Subcutaneous abdominal adipose tissue (tissue), 5 donors: ENCODE measurements around the gene TMEM17.
"Not testable (repeated sequence)": the region's sequence is repeated elsewhere in the genome, so short reads cannot be mapped to it uniquely, and the experiment has no call there.

Experiments
- H3K27ac ChIP-seq: one replicate; pipeline ENCODE4 v1.7.0; 2013; ENCODE audit warnings: low read depth, mild to moderate bottlenecking, inconsistent platforms, low read length, moderate library complexity
- H3K27me3 ChIP-seq, 5 donors: one replicate each; pipeline ENCODE4 v1.7.0; 2013; ENCODE audit warnings: low read length in 5 of 5, inconsistent platforms in 1 of 5; ENCODE audit not compliant: control insufficient read depth in 5 of 5, insufficient read depth in 4 of 5
- H3K36me3 ChIP-seq, 5 donors: one replicate each; pipeline ENCODE4 v1.7.0; 2013; ENCODE audit warnings: low read length in 5 of 5; ENCODE audit not compliant: control insufficient read depth in 5 of 5, insufficient read depth in 5 of 5
- H3K4me1 ChIP-seq, 5 donors: one replicate each; pipeline ENCODE4 v1.7.0; 2013; ENCODE audit warnings: low read length in 5 of 5, mild to moderate bottlenecking in 3 of 5, moderate library complexity in 1 of 5; ENCODE audit not compliant: control insufficient read depth in 5 of 5, insufficient read depth in 5 of 5
- H3K4me3 ChIP-seq, 5 donors: one replicate each; pipeline ENCODE4 v1.7.0; 2013; ENCODE audit warnings: low read length in 5 of 5, low read depth in 1 of 5
- H3K9ac ChIP-seq, 5 donors: one replicate each; pipeline ENCODE4 v1.7.0; 2013; ENCODE audit warnings: low read length in 5 of 5, mild to moderate bottlenecking in 4 of 5, moderate library complexity in 3 of 5
- H3K9me3 ChIP-seq, 5 donors: one replicate each; pipeline ENCODE4 v1.7.0; 2013; ENCODE audit warnings: low read length in 5 of 5; ENCODE audit not compliant: control insufficient read depth in 5 of 5
- donor health status: healthy.
- donor health status: healthy.
- donor health status: healthy.
- donor health status: healthy.
- donor health status: healthy.

Gene TMEM17

DNA sequence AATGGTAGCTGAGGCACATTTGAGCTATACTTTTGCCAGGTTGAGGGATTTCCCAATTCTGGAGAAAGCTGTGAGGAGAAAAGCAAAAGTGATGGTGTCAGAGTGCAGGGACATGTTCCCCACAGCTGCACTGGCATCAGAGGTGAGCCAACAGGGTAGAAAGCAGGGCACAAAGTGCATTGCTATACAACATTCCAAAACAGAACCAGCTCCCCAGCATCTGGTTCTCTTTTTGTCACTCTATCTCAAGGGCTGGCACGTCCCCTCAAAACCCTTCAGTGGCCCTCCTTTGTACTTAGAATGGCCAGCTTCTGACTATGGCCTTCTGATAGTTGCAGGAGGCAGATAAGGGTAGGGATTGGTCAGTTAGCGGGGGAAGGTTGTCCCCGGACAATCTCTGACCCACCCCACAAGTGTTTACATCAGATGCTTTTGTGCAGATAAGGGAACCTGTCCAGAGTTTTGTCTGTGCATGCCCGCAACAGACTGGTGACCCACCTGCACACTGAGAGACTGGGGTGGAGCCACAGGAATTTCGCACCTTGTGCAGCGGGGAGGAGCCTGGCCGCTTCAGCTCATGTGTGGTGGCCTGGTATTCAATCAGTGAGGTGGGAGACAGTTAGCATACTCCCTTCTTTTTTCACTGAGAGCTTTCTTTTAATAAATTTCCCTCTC lies 31.0 kb upstream of the TMEM17 start:
- H3K27me3 ChIP-seq = no peaks in the 10 kb centered on the region
- H3K36me3 ChIP-seq = no peaks in the 10 kb centered on the region
- H3K4me1 ChIP-seq = peaks cover 0 to 16% (median 13%) of the 10 kb centered on the region in 5 donors
- no peaks in the 10 kb centered on the region for H3K9me3 ChIP-seq
- H3K4me3 ChIP-seq = no peak overlapping the region
- no peak overlapping the region for H3K9ac ChIP-seq
- no peak overlapping the region for H3K27ac ChIP-seq

DNA sequence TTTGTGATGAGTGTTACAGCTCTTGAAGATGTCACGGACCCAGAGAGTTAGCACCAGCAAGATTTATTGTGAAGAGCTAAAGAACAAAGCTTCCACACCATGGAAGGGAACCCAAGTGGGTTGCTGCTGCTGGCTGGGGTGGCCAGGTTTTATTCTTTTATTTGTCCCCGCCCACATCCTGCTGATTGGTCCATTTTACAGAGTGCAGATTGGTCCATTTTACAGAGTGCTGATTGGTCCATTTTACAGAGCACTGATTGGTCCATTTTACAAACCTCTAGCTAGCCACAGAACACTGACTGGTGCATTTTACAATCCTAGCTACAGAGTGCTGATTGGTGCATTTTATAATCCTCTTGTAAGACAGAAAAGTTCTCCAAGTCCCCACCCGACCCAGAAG lies 29.5 kb upstream of the TMEM17 start:
- not testable (repeated sequence) for H3K9me3 ChIP-seq, H3K36me3 ChIP-seq, H3K9ac ChIP-seq, H3K4me3 ChIP-seq, H3K27me3 ChIP-seq, H3K4me1 ChIP-seq, H3K27ac ChIP-seq

DNA sequence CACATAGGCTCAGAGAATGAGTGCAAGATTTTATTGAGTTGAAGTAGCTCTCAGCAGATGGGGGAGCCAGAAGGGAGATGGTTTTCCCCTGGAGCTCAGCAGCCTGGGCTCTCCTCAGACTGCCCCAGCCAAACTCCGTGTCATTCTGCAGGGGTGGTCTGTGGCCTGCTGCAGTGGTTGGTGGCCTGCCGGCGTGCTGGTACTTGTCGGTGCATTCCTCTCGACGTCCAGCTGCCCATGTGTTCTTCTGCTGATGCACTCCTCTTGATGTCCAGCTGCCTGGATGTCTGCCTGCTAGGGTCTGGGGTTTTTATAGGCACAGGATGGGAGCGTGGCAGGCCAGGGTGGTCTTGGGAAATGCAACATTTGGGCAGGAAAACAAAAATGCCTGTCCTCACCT lies 25.6 kb upstream of the TMEM17 start:
- Histone ChIP-seq H3K27ac (no peak overlapping the region), H3K9ac (no peak overlapping the region), H3K4me1 (no peaks in the 10 kb centered on the region), H3K27me3 (no peaks in the 10 kb centered on the region), H3K4me3 (no peak overlapping the region), H3K36me3 (no peaks in the 10 kb centered on the region), H3K9me3 (no peaks in the 10 kb centered on the region)

DNA sequence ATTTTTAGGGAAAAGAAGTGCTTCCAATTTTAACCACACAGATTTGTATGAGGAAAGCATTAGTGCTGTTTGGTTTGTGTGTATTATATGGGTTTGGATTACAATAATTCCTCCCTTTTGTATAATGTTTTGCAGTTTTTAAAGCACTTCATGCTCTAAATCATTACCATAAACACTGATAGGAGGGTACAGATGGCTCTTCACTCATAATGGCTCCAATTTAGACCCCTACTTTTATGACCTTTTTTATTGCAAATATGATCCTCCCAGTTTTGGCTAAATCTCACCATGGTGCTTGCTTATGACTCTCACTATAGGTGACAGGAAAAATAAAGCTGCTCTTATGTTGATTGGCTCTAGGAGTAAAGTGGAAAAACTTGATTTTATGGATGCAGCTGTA lies 23.8 kb upstream of the TMEM17 start:
- H3K27me3 ChIP-seq = no peaks in the 10 kb centered on the region
- H3K36me3 ChIP-seq = no peaks in the 10 kb centered on the region
- no peak overlapping the region for H3K9ac ChIP-seq
- H3K27ac ChIP-seq = no peak overlapping the region
- H3K9me3 ChIP-seq = no peaks in the 10 kb centered on the region
- H3K4me3 ChIP-seq = no peak overlapping the region
- H3K4me1 ChIP-seq = no peaks in the 10 kb centered on the region

DNA sequence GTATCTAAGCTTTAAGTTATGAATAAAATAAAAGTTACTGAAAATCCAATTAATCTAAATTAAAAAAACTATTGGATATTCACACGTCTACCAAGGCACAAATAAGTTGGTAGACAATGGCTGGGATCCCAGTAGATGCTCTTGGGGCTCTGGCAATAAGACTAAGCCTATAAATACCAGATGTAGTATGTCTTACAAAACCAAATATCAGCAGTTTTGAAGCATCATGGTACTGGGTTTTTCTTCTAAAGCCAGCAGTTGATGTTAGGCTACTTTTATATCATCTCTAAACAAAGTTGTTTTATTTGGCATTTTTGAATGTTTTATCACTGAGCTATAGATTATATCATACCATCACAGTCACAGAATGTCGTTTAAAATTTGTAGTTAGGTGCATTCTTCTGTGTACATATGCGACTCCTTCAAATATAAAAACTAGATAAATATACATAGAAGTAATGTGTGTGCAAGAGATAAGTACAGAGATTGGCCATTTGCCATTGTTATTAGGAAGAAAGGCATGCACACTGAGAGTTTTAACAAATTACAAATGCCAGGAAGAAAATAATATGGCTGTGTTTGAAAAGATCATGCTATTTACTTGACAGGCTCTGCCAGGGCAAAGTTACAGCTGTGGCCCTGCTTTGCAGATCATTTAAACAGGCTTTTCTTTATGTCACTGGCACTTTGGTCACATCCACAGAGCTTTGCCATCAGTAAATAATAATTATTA lies 21.6 kb upstream of the TMEM17 start:
- no peaks in the 10 kb centered on the region for H3K9me3 ChIP-seq
- H3K4me3 ChIP-seq = no peak overlapping the region
- no peak overlapping the region for H3K9ac ChIP-seq
- H3K27ac ChIP-seq = no peak overlapping the region
- H3K36me3 ChIP-seq = no peaks in the 10 kb centered on the region
- H3K27me3 ChIP-seq = no peaks in the 10 kb centered on the region
- H3K4me1 ChIP-seq = peaks cover 0 to 3% (median 0%) of the 10 kb centered on the region in 5 donors

DNA sequence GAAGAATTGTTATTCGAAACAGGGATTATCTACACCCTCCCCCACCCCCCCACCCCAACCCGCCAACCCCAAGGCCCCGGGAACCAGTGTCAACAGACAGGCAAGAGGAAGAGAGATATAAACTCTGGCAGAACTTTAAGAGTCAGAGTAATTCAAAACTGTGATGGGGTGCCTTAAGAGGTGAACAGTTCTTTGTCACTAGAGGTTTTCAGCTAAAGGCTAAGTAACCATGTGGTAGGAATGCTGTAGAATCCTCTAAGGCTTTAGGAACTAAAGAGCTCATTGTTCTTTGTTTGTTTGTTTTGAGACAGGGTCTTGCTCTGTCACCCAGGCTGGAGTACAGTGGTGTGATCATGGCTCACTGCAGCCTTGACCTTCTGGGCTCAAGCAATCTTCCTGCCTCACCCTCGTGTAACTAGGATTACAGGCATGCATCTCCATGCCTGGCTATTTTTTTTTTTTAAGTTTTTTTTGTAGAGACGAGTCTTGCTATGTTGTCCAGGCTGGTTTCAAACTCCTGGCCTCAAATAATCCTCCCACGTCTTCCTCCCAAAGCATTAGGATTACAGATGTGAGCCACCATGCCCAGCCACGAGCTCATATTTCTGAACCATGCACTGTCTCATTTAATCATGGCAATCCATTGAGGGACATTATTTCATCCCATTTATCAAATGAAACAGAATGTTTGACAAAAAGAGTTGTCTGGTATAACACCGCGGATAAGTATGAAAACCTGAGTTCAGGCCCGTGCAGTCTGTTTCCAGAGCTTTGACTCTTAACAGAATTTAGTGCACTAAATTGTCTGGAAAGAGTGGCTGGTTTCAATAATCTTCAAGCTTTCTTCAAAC lies 20.8 kb upstream of the TMEM17 start:
- Histone ChIP-seq H3K4me1 (peaks cover 0 to 3% (median 0%) of the 10 kb centered on the region in 5 donors), H3K9ac (no peak overlapping the region), H3K36me3 (no peaks in the 10 kb centered on the region), H3K9me3 (no peaks in the 10 kb centered on the region), H3K27me3 (no peaks in the 10 kb centered on the region), H3K4me3 (no peak overlapping the region), H3K27ac (no peak overlapping the region)

DNA sequence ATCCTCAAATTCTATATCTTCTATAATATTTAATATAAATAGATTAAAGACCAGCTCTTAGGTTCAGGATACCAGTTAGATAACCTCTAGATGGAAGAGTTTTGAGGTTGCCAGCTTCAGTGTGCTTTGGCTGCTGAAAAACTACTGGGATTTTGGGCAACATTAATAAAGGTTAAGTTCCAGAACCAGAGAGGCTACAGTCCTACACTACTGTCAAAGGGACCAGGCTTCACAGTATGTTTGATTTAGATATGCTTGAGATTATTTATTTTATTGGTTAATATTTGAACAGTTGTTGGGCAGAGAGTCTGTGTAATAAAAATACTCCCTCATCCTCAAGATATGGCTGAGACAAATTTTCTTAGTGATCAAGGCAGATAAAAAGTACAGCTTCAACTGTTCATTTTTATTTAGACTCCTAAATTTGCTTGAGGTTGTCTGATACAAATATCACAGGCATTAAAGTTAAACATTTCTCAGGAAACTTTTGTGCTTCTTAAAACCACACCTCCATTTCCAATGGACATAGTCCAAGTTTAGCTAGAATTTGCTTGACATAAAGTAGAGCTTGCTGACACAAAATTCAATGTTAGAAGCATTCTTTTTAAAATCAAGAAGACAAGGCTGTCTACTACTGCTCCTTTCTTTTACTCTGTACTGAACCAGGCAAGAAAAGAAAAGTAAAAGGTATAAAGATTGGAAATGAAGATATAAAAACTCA lies 19.7 kb upstream of the TMEM17 start:
- Histone ChIP-seq H3K27me3 (no peaks in the 10 kb centered on the region), H3K4me3 (no peak overlapping the region), H3K9me3 (no peaks in the 10 kb centered on the region), H3K27ac (no peak overlapping the region), H3K9ac (no peak overlapping the region), H3K4me1 (peaks cover 0 to 3% (median 0%) of the 10 kb centered on the region in 5 donors), H3K36me3 (no peaks in the 10 kb centered on the region)

DNA sequence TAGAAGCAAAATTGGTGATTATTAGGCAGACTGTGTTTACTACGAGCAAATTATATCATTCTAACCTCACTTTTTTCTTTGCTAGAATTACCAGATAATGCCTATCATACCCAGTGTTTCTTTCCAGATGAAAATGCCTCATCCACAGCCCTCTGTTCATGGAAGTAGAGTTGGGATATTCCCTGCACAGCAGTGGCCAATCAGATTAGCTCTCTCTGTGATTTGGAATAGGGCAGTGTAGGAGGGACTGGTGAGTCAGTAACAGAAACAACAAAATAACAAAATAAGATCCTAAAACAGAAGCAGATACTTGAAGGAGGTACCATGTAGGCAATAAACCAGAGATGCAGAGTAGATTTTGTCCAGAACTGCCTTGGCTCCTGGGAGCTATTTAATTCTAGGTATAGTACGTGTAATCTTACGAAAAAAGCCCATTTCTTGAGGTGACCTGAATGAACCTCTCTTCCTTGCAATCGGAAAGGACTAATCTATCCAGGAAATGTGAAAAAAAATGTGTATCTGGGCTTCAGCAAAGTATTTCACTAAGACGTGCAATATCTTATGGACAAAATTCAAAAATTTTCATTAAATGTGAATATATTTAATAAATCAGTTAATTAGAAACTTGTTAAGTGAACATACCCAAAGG lies 18.4 kb upstream of the TMEM17 start:
- H3K27ac ChIP-seq = no peak overlapping the region
- peaks cover 0 to 3% (median 0%) of the 10 kb centered on the region in 5 donors for H3K4me1 ChIP-seq

DNA sequence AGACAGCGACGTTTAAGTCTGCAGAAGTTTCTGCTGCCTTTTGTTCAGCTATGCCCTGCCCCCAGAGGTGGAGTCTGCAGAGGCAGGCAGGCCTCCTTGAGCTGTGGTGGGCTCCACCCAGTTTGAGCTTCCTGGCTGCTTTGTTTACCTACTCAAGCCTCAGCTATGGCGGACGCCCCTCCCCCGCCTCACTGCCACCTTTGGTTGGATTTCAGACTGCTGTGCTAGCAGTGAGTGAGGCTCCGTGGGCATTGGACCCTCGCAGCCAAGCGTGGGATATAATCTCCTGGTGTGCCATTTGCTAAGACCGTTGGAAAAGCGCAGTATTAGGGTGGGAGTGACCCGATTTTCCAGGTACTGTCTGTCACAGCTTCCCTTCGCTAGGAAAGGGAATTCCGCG lies 15.1 kb upstream of the TMEM17 start:
- not testable (repeated sequence) for H3K4me1 ChIP-seq, H3K9me3 ChIP-seq, H3K4me3 ChIP-seq, H3K36me3 ChIP-seq, H3K27ac ChIP-seq, H3K27me3 ChIP-seq, H3K9ac ChIP-seq

More for the DNA sequence above, 18.4 kb upstream of the TMEM17 start:
- no peaks in the 10 kb centered on the region for H3K9me3 ChIP-seq
- H3K36me3 ChIP-seq = no peaks in the 10 kb centered on the region
- no peaks in the 10 kb centered on the region for H3K27me3 ChIP-seq
- no peak overlapping the region for H3K9ac ChIP-seq
- no peak overlapping the region for H3K4me3 ChIP-seq
